CD14-positive monocyte (primary cell): Measurements from ENCODE around the gene ELP6. TPM values are rescaled to one million over a fixed set of nuclear protein-coding genes. Genes with fewer than 3 reads are reported as not detected.
A peak's percentile ranks its signal among the peaks of the same experiment; 100 is the strongest.

Experiments
- DNase-seq, 3 donors: peaks; one replicate each; pipeline ENCODE4 v3.0.0-alpha.2; 2011 to 2022
- H2AFZ ChIP-seq: 2 replicates; pipeline ENCODE4 v1.6.0; 2012; ENCODE audit warnings: mild to moderate bottlenecking, low read depth, low read length, inconsistent platforms; ENCODE audit not compliant: insufficient read depth, poor library complexity, severe bottlenecking
- H3K27ac ChIP-seq, 2 donors: 1 replicate in 1 of 2; 2 replicates in 1 of 2; pipeline ENCODE4 v1.5.1; 2012 to 2013; ENCODE audit warnings: low read length in 2 of 2, control low read depth in 1 of 2, inconsistent platforms in 1 of 2, low read depth in 1 of 2, mild to moderate bottlenecking in 1 of 2
- H3K27me3 ChIP-seq, 2 donors: one replicate each; pipeline versions ENCODE4 v1.6.0 to v1.6.1; 2011 to 2013; ENCODE audit warnings: low read length in 2 of 2; ENCODE audit not compliant: control insufficient read depth in 2 of 2, insufficient read depth in 2 of 2
- H3K36me3 ChIP-seq, 2 donors: replicated peaks in 1 of 2; 1 replicate in 1 of 2; 2 replicates in 1 of 2; pipeline versions ENCODE4 v1.5.1 to v1.6.1; 2012 to 2013; ENCODE audit warnings: low read length in 2 of 2, control low read depth in 1 of 2, inconsistent platforms in 1 of 2, mild to moderate bottlenecking in 1 of 2; ENCODE audit not compliant: insufficient read depth in 2 of 2, control insufficient read depth in 1 of 2
- H3K4me1 ChIP-seq, 2 donors: 1 replicate in 1 of 2; 2 replicates in 1 of 2; pipeline versions ENCODE4 v1.5.1 to v1.6.1; 2012 to 2013; ENCODE audit warnings: low read length in 2 of 2, control low read depth in 1 of 2, inconsistent platforms in 1 of 2, mild to moderate bottlenecking in 1 of 2, moderate library complexity in 1 of 2; ENCODE audit not compliant: insufficient read depth in 2 of 2, control insufficient read depth in 1 of 2
- H3K4me2 ChIP-seq: replicated peaks from 2 replicates; pipeline ENCODE3; 2012; ENCODE audit warnings: low read length, moderate library complexity, mild to moderate bottlenecking; ENCODE audit not compliant: poor library complexity, severe bottlenecking; ENCODE audit errors: extremely low read depth
- H3K4me3 ChIP-seq, 3 experiments: fragments of 200-600 bp in 1 of 3; sonication (generic) in 1 of 3; replicated peaks in 1 of 3; 1 replicate in 2 of 3; 2 replicates in 1 of 3; pipeline ENCODE4 v1.5.1; 2011 to 2013; ENCODE audit warnings: low read length in 3 of 3, mild to moderate bottlenecking in 3 of 3, control low read depth in 2 of 3, low read depth in 2 of 3, inconsistent platforms in 1 of 3, moderate library complexity in 1 of 3
- H3K79me2 ChIP-seq: 2 replicates; pipeline ENCODE4 v1.6.0; 2012; ENCODE audit warnings: mild to moderate bottlenecking, control low read depth, inconsistent platforms, low read length, moderate library complexity; ENCODE audit not compliant: insufficient read depth
- H3K9ac ChIP-seq: 2 replicates; pipeline ENCODE4 v1.6.0; 2017; ENCODE audit warnings: low read length, mild to moderate bottlenecking; ENCODE audit not compliant: insufficient read depth, poor library complexity, severe bottlenecking
- H3K9me3 ChIP-seq, 2 donors: replicated peaks in 1 of 2; 1 replicate in 1 of 2; 2 replicates in 1 of 2; pipeline versions ENCODE4 v1.5.1 to v1.6.1; 2012 to 2013; ENCODE audit warnings: low read length in 2 of 2, control low read depth in 1 of 2; ENCODE audit not compliant: control insufficient read depth in 1 of 2, insufficient read depth in 1 of 2
- H4K20me1 ChIP-seq: 2 replicates; pipeline ENCODE4 v1.6.0; 2012; ENCODE audit warnings: mild to moderate bottlenecking, low read length, control low read depth, moderate library complexity; ENCODE audit not compliant: insufficient read depth
- H3K27ac Mint-ChIP-seq, 7 donors: one replicate each; pipeline ENCODE4 v1.8.0; 2020; ENCODE audit warnings: mild to moderate bottlenecking in 7 of 7, mixed read lengths in 7 of 7, moderate library complexity in 6 of 7, inconsistent platforms in 2 of 7
- H3K27me3 Mint-ChIP-seq, 3 donors: one replicate each; pipeline ENCODE4 v1.8.0; 2021 to 2022; ENCODE audit warnings: low read depth in 3 of 3, mild to moderate bottlenecking in 3 of 3, mixed read lengths in 3 of 3, moderate library complexity in 3 of 3, inconsistent platforms in 1 of 3
- H3K36me3 Mint-ChIP-seq, 2 donors: one replicate each; pipeline ENCODE4 v1.8.0; 2020; ENCODE audit warnings: mixed read lengths in 2 of 2, inconsistent platforms in 1 of 2, mild to moderate bottlenecking in 1 of 2
- H3K4me1 Mint-ChIP-seq: one replicate; pipeline ENCODE4 v1.8.0; 2020; ENCODE audit warnings: mild to moderate bottlenecking, mixed read lengths
- H3K4me3 Mint-ChIP-seq, 2 donors: one replicate each; pipeline ENCODE4 v1.8.0; 2020; ENCODE audit warnings: mild to moderate bottlenecking in 2 of 2, mixed read lengths in 2 of 2, moderate library complexity in 1 of 2
- H3K9me3 Mint-ChIP-seq, 7 donors: one replicate each; pipeline ENCODE4 v1.8.0; 2020 to 2022; ENCODE audit warnings: mixed read lengths in 7 of 7, mild to moderate bottlenecking in 6 of 7, moderate library complexity in 6 of 7, inconsistent platforms in 2 of 7
- CTCF ChIP-seq: fragments of 200-600 bp; IDR thresholded peaks from one replicate; pipeline ENCODE4 v1.8.0; 2022; ENCODE audit warnings: antibody characterized with exemption, mild to moderate bottlenecking
- WGBS: methylation state at CpG from one replicate; pipeline ENCODE4 v1.1.5; 2013; ENCODE audit warnings: missing lambda C conversion rate; ENCODE audit not compliant: insufficient coverage; 5-methylcytosine and 5-hydroxymethylcytosine counted together
- intact Hi-C, 2 donors: fragments of 100-400 bp; cut with micrococcal nuclease; formaldehyde crosslinking; loops; one replicate each; pipeline versions ENCODE4 v1.15.0 to v1.15.1; 2023
- polyA plus RNA-seq, 3 donors: library from polyadenylated mRNA; depleted of rRNA in 1 of 3; unstranded in 2 of 3; stranded (reverse) in 1 of 3; fragments of 300-500 nt in 2 of 3; fragments of >200 nt in 1 of 3; fragmentation: Illumina TruSeq in 2 of 3; gene quantifications; 1 replicate in 2 of 3; 2 replicates in 1 of 3; pipeline ENCODE4 v1.2.3, GENCODE V29; 2012 to 2021

ELP6 gene
- polyA plus RNA-seq, 3 donors, result 14.0 to 18.3 (median 14.9) TPM

- Mint-ChIP-seq H3K27me3 (peaks cover 0 to 5% (median 4%) of the 10 kb centered on the region in 3 donors), H3K4me1 (peaks cover 11% of the 10 kb centered on the region), H3K27ac (no peak overlapping the region), H3K36me3 (no peaks in the 10 kb centered on the region), H3K4me3 (no peak overlapping the region), H3K9me3 (peaks cover 1 to 8% (median 4%) of the 10 kb centered on the region in 7 donors)
- Histone ChIP-seq H3K27me3 (no peaks in the 10 kb centered on the region), H3K9me3 (no peaks in the 10 kb centered on the region), H3K9ac (no peak overlapping the region), H3K4me2 (no peak overlapping the region), H3K79me2 (no peaks in the 10 kb centered on the region), H4K20me1 (no peaks in the 10 kb centered on the region), H3K36me3 (no peaks in the 10 kb centered on the region), H3K4me1 (peaks cover 4 to 8% of the 10 kb centered on the region in 2 donors), H3K27ac (no peak overlapping the region), H2AFZ (no peak overlapping the region), H3K4me3 (no peak overlapping the region)
- WGBS, result no CpG with 5 or more reads among the region's 4 CpGs
- intact Hi-C loops, result loop anchor here in 1 of 2 donors (5.0 kb wide), 1 partner anchor 462 kb away; no protein-coding TSS in a partner anchor
- DNase-seq, result no peak
- no peak for TF ChIP-seq CTCF
Observed at GRCh38 chr3:47525617-47526016, 12.1 kb upstream of the ELP6 start.

DNA sequence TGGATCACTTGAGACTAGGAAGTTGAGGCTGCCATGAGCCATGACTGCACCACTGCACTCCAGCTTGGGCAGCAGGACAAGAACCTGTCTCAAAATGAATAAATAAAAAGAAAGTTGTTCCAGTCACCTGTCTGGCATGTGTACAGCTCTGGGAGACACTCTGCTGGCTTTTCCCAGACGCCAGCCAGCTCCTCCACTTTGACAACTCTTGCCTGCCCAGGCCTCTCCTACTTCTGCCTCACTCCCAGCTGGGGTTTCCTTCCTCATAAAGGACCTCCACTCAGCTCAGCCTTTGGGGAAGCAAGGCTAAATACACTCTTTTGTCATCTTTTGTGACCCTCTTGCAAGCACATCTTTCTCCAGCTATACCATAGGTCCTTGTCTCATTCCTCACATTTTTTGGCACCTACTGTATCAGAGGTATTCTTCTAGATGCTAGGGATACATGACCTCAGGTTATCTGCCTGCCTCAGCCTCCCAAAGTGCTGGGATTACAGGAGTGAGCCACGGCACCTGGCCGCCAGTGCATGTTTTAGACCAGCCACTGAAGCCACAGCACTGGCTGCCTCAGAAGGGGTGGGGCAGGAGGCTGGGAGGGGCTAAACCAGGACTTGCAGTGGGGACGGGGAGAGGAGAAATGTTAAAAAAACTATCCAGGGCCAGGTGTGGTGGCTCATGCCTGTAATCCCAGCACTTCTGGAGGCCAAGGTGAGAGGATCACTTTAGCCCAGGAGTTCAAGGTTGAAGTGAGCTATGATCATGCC is 10.0 kb upstream of the ELP6 start:
- intact Hi-C loops, result loop anchor here in 1 of 2 donors (5.0 kb wide), 1 partner anchor 279 kb away; the partner anchor contains the start of gene DHX30
- peaks cover 11% of the 10 kb centered on the region for H3K4me1 Mint-ChIP-seq
- H3K27me3 Mint-ChIP-seq, result peaks cover 0 to 5% (median 0%) of the 10 kb centered on the region in 3 donors
- H3K27ac ChIP-seq, result no peak overlapping the region
- no peak overlapping the region for H3K4me2 ChIP-seq
- WGBS, result 33% methylated on average over 3 of the region's 4 CpGs
- H3K79me2 ChIP-seq, result no peaks in the 10 kb centered on the region
- no peak for DNase-seq
- H3K9me3 Mint-ChIP-seq, result peaks cover 0 to 6% (median 4%) of the 10 kb centered on the region in 7 donors
- H3K4me1 ChIP-seq, result peaks cover 4 to 8% of the 10 kb centered on the region in 2 donors
- H3K36me3 ChIP-seq, result no peaks in the 10 kb centered on the region
- H3K9me3 ChIP-seq, result no peaks in the 10 kb centered on the region
- H3K27me3 ChIP-seq, result no peaks in the 10 kb centered on the region
- peak overlapping the region in 1 of 7 donors; percentile 72 for H3K27ac Mint-ChIP-seq
- TF ChIP-seq CTCF, result no peak
- H4K20me1 ChIP-seq, result no peaks in the 10 kb centered on the region
- no peak overlapping the region for H3K4me3 ChIP-seq
- H3K9ac ChIP-seq, result no peak overlapping the region
- H3K4me3 Mint-ChIP-seq, result no peak overlapping the region
- H2AFZ ChIP-seq, result peak overlapping the region; percentile 26
- H3K36me3 Mint-ChIP-seq, result no peaks in the 10 kb centered on the region
